Subcutaneous adipose tissue (tissue), 4 donors: ENCODE data around the gene SNRNP25. TPM values are rescaled to one million over a fixed set of nuclear protein-coding genes. Genes with fewer than 3 reads are reported as not detected.

Experiments
- CTCF ChIP-seq: fragments of 450-650 bp; IDR thresholded peaks from one replicate; pipeline ENCODE4 v1.5.1; 2016; ENCODE audit warnings: low read depth, mild to moderate bottlenecking, control low read depth, antibody characterized with exemption, moderate library complexity
- total RNA-seq, 4 donors: library from RNA; depleted of rRNA; stranded (reverse); fragments of >200 nt; gene quantifications; one replicate each; pipeline ENCODE4 v1.1.0, GENCODE V29; 2016

The SNRNP25 gene
- total RNA-seq, 4 donors from 2014 or later = 12.8 to 21.9 (median 15.2) TPM

GRCh38 chr16:44655-45054 lies 9.0 kb upstream of the SNRNP25 start:
- no peak for TF ChIP-seq CTCF

- TF ChIP-seq CTCF = no peak
Measured at GRCh38 chr16:45454-45853, 8.2 kb upstream of the SNRNP25 start.

- no peak for TF ChIP-seq CTCF
Measured at GRCh38 chr16:47234-47633, 6.4 kb upstream of the SNRNP25 start.

- no peak for TF ChIP-seq CTCF
Measured at GRCh38 chr16:50769-51591, 2.6 kb upstream of the SNRNP25 start.

GRCh38 chr16:54237-54581 lies 581 bp downstream of the SNRNP25 start:
- no peak for TF ChIP-seq CTCF

- no peak for TF ChIP-seq CTCF
Measured at GRCh38 chr16:55571-56136, 2.0 kb downstream of the SNRNP25 start.

GRCh38 chr16:56231-56927 lies 2.8 kb downstream of the SNRNP25 start:
- TF ChIP-seq CTCF = no peak
